B cell (primary cell): ENCODE measurements around the gene ANTKMT. TPM values are rescaled to one million over a fixed set of nuclear protein-coding genes. Genes with fewer than 3 reads are reported as not detected.

Experiments
- ATAC-seq: fragments of 200-7000 bp; cut with Tn5 transposase; one replicate; pipeline ENCODE4 v1.10.0; 2021; ENCODE audit warnings: low read depth, mild to moderate bottlenecking, moderate number of reproducible peaks, moderate library complexity
- CTCF ChIA-PET: fragments of 350-600 bp; sonication (Branson Sonifier 250); formaldehyde crosslinking; loops from one replicate; lab custom pipeline; 2021; ENCODE audit warnings: antibody characterized with exemption, inconsistent platforms; lab: Charles Lee
- POLR2A ChIA-PET: fragments of 350-600 bp; sonication (Branson Sonifier 250); formaldehyde crosslinking; loops from one replicate; lab custom pipeline; 2021; ENCODE audit warnings: antibody characterized with exemption; lab: Charles Lee
- DNase-seq: peaks from one replicate; pipeline ENCODE4 v3.0.0; 2013
- H2AFZ ChIP-seq: 2 replicates; pipeline ENCODE4 v1.6.1; 2012; ENCODE audit warnings: mild to moderate bottlenecking, low read depth, low read length; ENCODE audit not compliant: insufficient read depth, poor library complexity, severe bottlenecking
- H3K27ac ChIP-seq, 2 donors: 1 replicate in 1 of 2; 2 replicates in 1 of 2; pipeline ENCODE4 v1.5.1; 2012 to 2013; ENCODE audit warnings: low read length in 2 of 2, mild to moderate bottlenecking in 2 of 2, moderate library complexity in 1 of 2
- H3K27me3 ChIP-seq, 4 experiments: fragments of 200-600 bp in 1 of 4; sonication (generic) in 1 of 4; replicated peaks in 1 of 4; 1 replicate in 2 of 4; 2 replicates in 2 of 4; pipeline versions ENCODE4 v1.6.1 to v1.7.0; 2013 to 2016; ENCODE audit warnings: low read length in 3 of 4, mild to moderate bottlenecking in 2 of 4, mixed read lengths in 1 of 4, moderate library complexity in 1 of 4; ENCODE audit not compliant: insufficient read depth in 4 of 4, control insufficient read depth in 3 of 4; ENCODE audit errors: control extremely low read depth in 1 of 4
- H3K36me3 ChIP-seq, 2 experiments: replicated peaks in 1 of 2; 1 replicate in 1 of 2; 2 replicates in 1 of 2; pipeline versions ENCODE4 v1.6.1 to v1.7.1; 2013; ENCODE audit warnings: low read length in 1 of 2; ENCODE audit not compliant: insufficient read depth in 2 of 2, control insufficient read depth in 1 of 2; ENCODE audit errors: control extremely low read depth in 1 of 2, extremely low read depth in 1 of 2
- H3K4me1 ChIP-seq, 2 donors: fragments of 200-600 bp in 1 of 2; sonication (generic) in 1 of 2; 1 replicate in 1 of 2; 2 replicates in 1 of 2; pipeline versions ENCODE4 v1.5.1 to v1.6.1; 2013 to 2017; ENCODE audit warnings: low read length in 2 of 2; ENCODE audit not compliant: control insufficient read depth in 2 of 2, insufficient read depth in 2 of 2
- H3K4me2 ChIP-seq: replicated peaks from 2 replicates; pipeline ENCODE3; 2012; ENCODE audit warnings: mild to moderate bottlenecking, low read depth, low read length; ENCODE audit not compliant: poor library complexity, severe bottlenecking
- H3K4me3 ChIP-seq, 5 experiments: fragments of 200-600 bp in 1 of 5; sonication (generic) in 1 of 5; 1 replicate in 3 of 5; 2 replicates in 2 of 5; pipeline versions ENCODE4 v1.5.1 to v1.7.0; 2011 to 2016; ENCODE audit warnings: low read length in 4 of 5, mild to moderate bottlenecking in 4 of 5, low read depth in 2 of 5, control low read depth in 1 of 5, moderate library complexity in 1 of 5; ENCODE audit not compliant: insufficient read depth in 1 of 5; ENCODE audit errors: control extremely low read depth in 1 of 5, extremely low read depth in 1 of 5
- H3K79me2 ChIP-seq: fragments of 200-600 bp; sonication (generic); one replicate; pipeline ENCODE4 v1.6.0; 2016; ENCODE audit warnings: low read length; ENCODE audit not compliant: control insufficient read depth, insufficient read depth
- H3K9ac ChIP-seq: fragments of 200-600 bp; sonication (generic); 2 replicates; pipeline ENCODE4 v1.6.1; 2017; ENCODE audit warnings: mild to moderate bottlenecking, low read length, moderate library complexity
- H3K9me3 ChIP-seq, 3 donors: one replicate each; pipeline versions ENCODE4 v1.6.1 to v1.7.1; 2013; ENCODE audit warnings: low read length in 2 of 3; ENCODE audit not compliant: control insufficient read depth in 2 of 3, insufficient read depth in 1 of 3; ENCODE audit errors: control extremely low read depth in 1 of 3
- H4K20me1 ChIP-seq: 2 replicates; pipeline ENCODE4 v1.6.0; 2012; ENCODE audit warnings: mild to moderate bottlenecking, low read length; ENCODE audit not compliant: insufficient read depth, control insufficient read depth, poor library complexity, severe bottlenecking
- H3K27ac Mint-ChIP-seq: one replicate; pipeline ENCODE4 v1.8.0; 2021; ENCODE audit warnings: mixed read lengths
- H3K27me3 Mint-ChIP-seq: one replicate; pipeline ENCODE4 v1.8.0; 2021; ENCODE audit warnings: mixed read lengths
- H3K4me1 Mint-ChIP-seq: one replicate; pipeline ENCODE4 v1.8.0; 2021; ENCODE audit warnings: mixed read lengths
- H3K4me3 Mint-ChIP-seq: one replicate; pipeline ENCODE4 v1.8.0; 2021; ENCODE audit warnings: mixed read lengths
- H3K9me3 Mint-ChIP-seq: one replicate; pipeline ENCODE4 v1.8.0; 2022; ENCODE audit warnings: mixed read lengths; ENCODE audit not compliant: insufficient read depth
- EZH2 ChIP-seq: IDR thresholded peaks from 2 replicates; pipeline ENCODE4 v1.6.1; 2012; ENCODE audit warnings: borderline replicate concordance, low read depth, mild to moderate bottlenecking, moderate library complexity, low read length; ENCODE audit not compliant: insufficient read depth, poor library complexity, severe bottlenecking
- WGBS: methylation state at CpG from one replicate; pipeline ENCODE4 v1.1.5; 2013; ENCODE audit warnings: missing lambda C conversion rate; ENCODE audit not compliant: insufficient coverage; 5-methylcytosine and 5-hydroxymethylcytosine counted together
- intact Hi-C: fragments of 100-400 bp; cut with micrococcal nuclease; formaldehyde crosslinking; loops from one replicate; pipeline ENCODE4 v1.10.0; 2022
- polyA plus RNA-seq: library from polyadenylated mRNA; depleted of rRNA; stranded (reverse); fragments of >200 nt; gene quantifications from 2 replicates; pipeline ENCODE4 v1.2.3, GENCODE V29; 2012
- total RNA-seq, 2 donors: library from RNA; stranded (reverse); fragments of 120-200 nt in 1 of 2; gene quantifications; 1 replicate in 1 of 2; 2 replicates in 1 of 2; pipeline versions ENCODE4 v1.2.3 to v1.2.4, GENCODE V29; 2013 to 2022
- TF ChIP-seq, protein P1 (sequence below): fragments of 200-600 bp; IDR thresholded peaks from one replicate; pipeline ENCODE4 v1.8.0; 2022; ENCODE audit warnings: antibody characterized with exemption, mild to moderate bottlenecking

Gene ANTKMT
- total and polyA plus RNA-seq, 2 donors (not counting 1 experiment from before 2014, with no cell fraction given): 41.0 to 54.1 TPM

DNA sequence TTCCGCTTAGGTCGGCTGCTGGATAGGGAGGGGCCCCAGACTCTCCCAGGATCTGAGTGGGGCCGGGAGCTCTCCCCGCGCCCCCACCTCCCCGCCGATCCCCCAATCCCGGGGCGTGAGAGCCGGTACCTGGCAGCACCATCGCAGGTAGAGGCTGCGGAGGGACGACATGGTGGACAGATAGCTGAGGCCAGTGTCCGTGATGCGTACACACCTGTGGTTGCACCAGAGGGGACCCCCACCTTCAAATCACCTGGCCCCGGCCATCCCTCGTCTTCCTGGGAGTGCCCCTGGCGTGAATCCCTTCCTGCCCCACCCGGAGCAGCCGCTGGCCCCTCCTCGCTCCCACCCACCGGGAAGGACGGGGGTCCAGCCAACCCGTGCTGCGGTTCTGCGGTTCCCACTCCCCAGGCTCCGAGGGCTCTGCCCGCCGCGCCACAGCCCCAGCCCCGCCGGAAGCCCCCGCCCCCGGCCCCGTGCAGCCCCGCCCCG, 26.0 kb upstream of the ANTKMT start:
- no peak overlapping the region for H3K27ac Mint-ChIP-seq
- Histone ChIP-seq H3K4me1 (peaks cover 27 to 38% of the 10 kb centered on the region in 2 donors), H4K20me1 (no peaks in the 10 kb centered on the region), H2AFZ (peak overlapping the region; percentile 33), H3K79me2 (peaks cover under 1% of the 10 kb centered on the region), H3K27ac (no peak overlapping the region), H3K36me3 (no peaks in the 10 kb centered on the region), H3K9ac (peak overlapping the region; percentile 58), H3K9me3 (peaks cover 0 to 34% (median 0%) of the 10 kb centered on the region in 3 donors), H3K27me3 (peaks cover 0 to 53% (median 20%) of the 10 kb centered on the region in 4 experiments), H3K4me2 (peak overlapping the region; percentile 96), H3K4me3 (peak overlapping the region in 4 of 5 experiments; percentile 40 to 58 (median 52))
- TF ChIP-seq, protein P1, sequence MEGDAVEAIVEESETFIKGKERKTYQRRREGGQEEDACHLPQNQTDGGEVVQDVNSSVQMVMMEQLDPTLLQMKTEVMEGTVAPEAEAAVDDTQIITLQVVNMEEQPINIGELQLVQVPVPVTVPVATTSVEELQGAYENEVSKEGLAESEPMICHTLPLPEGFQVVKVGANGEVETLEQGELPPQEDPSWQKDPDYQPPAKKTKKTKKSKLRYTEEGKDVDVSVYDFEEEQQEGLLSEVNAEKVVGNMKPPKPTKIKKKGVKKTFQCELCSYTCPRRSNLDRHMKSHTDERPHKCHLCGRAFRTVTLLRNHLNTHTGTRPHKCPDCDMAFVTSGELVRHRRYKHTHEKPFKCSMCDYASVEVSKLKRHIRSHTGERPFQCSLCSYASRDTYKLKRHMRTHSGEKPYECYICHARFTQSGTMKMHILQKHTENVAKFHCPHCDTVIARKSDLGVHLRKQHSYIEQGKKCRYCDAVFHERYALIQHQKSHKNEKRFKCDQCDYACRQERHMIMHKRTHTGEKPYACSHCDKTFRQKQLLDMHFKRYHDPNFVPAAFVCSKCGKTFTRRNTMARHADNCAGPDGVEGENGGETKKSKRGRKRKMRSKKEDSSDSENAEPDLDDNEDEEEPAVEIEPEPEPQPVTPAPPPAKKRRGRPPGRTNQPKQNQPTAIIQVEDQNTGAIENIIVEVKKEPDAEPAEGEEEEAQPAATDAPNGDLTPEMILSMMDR: no peak
- no peak for TF ChIP-seq EZH2
- WGBS: 0% methylated on average over 23 of the region's 37 CpGs
- H3K4me1 Mint-ChIP-seq: peaks cover 20% of the 10 kb centered on the region
- H3K9me3 Mint-ChIP-seq: no peaks in the 10 kb centered on the region
- peak overlapping the region; percentile 41 for H3K4me3 Mint-ChIP-seq
- peak; percentile 44 for DNase-seq
- ChIA-PET CTCF (no interaction called here), POLR2A (interaction anchor here (1.0 kb wide), 1 partner anchor 59 kb away, joined by 3 read pairs; the partner anchor contains the start of gene METTL26)
- ATAC-seq: no peak
- intact Hi-C loops: no loop called here
- H3K27me3 Mint-ChIP-seq: peaks cover 17% of the 10 kb centered on the region

DNA sequence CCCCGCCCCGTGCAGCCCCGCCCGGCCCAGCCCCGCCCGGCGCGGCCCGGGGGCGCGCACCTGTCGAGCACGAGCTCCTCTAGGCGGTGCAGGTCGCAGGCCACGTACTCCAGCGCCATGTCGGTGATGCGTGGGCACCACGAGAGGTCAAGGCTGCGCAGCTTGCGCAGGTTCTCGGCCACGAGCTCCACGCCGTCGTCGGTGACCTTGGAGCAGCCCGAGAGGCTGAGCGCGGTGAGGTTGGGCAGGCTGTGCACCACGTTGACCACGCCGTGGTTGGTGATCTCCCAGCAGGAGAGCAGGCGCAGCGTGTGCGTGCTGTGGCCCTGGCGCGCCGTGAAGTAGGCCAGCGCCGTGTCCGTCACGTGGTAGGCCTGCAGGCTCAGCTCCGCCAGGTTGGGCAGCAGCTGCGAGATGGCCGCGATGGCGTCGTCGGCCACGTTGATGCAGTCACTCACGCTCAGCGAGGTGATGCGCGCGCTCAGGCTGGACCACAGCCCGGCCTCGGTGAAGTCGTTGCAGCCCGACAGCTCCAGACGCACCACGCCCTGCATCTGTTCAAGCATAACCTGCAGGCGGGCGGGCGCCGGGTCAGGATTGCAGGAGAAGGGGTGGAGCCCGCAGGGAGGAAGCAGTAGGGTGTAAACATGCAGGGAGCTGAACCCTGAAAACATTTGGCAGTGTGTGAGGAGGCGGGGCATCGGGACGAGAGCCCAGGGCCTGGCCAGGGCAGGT, 25.4 kb upstream of the ANTKMT start:
- ChIA-PET POLR2A (interaction anchor here (1.0 kb wide), 1 partner anchor 59 kb away, joined by 3 read pairs; the partner anchor contains the start of gene METTL26), CTCF (no interaction called here)
- Histone ChIP-seq H2AFZ (peak overlapping the region; percentile 71), H3K79me2 (no peaks in the 10 kb centered on the region), H3K4me1 (peaks cover 30 to 38% of the 10 kb centered on the region in 2 donors), H3K9ac (peak overlapping the region; percentile 73), H3K4me2 (peak overlapping the region; percentile 96), H3K27me3 (peaks cover 0 to 59% (median 25%) of the 10 kb centered on the region in 4 experiments), H3K27ac (no peak overlapping the region), H3K9me3 (peaks cover 0 to 38% (median 0%) of the 10 kb centered on the region in 3 donors), H3K36me3 (no peaks in the 10 kb centered on the region), H4K20me1 (no peaks in the 10 kb centered on the region), H3K4me3 (peak overlapping the region; percentile 12 to 67 (median 55))
- Mint-ChIP-seq H3K27me3 (peaks cover 17% of the 10 kb centered on the region), H3K27ac (peak overlapping the region; percentile 65), H3K4me1 (peaks cover 16% of the 10 kb centered on the region), H3K9me3 (no peaks in the 10 kb centered on the region), H3K4me3 (peak overlapping the region; percentile 87)
- DNase-seq (peak; percentile 70), ATAC-seq (peak; percentile 76)
- 4% methylated on average over 71 of the region's 71 CpGs for WGBS
- no peak for TF ChIP-seq EZH2
- TF ChIP-seq, protein P1: no peak
- intact Hi-C loops: no loop called here
